HG03108 (cell line): Measurements from ENCODE around the gene RAB3GAP1.
"Not testable (repeated sequence)": the region's sequence is repeated elsewhere in the genome, so short reads cannot be mapped to it uniquely, and the experiment has no call there.

Experiments
- ATAC-seq: cut with Tn5 transposase; IDR thresholded peaks from one replicate; pipeline ENCODE4 v1.9.1; 2021; ENCODE audit warnings: moderate library complexity; ENCODE audit not compliant: unreplicated experiment

The RAB3GAP1 gene

GRCh38 chr2:135052042-135052876, at the start of gene RAB3GAP1:
Gene RAB3GAP1, plus strand, starts transcription at chr2:135052292. Its CDS starts 16 bp downstream, at chr2:135052308.
- peak; percentile 73 for ATAC-seq

- ATAC-seq = no peak
These were observed 49.3 kb upstream of the RAB3GAP1 start for GRCh38 chr2:135002836-135003235.

- ATAC-seq = peak; percentile 81
These were observed 47.9 kb upstream of the RAB3GAP1 start for GRCh38 chr2:135004005-135004746.

GRCh38 chr2:135005753-135006152, 46.3 kb upstream of the RAB3GAP1 start:
- ATAC-seq = no peak

GRCh38 chr2:135009339-135009738, 42.8 kb upstream of the RAB3GAP1 start:
- ATAC-seq = no peak

- ATAC-seq = no peak
These were observed 41.7 kb upstream of the RAB3GAP1 start for GRCh38 chr2:135010200-135010942.

GRCh38 chr2:135011633-135012032, 40.5 kb upstream of the RAB3GAP1 start:
- no peak for ATAC-seq

- no peak for ATAC-seq
These were observed 30.5 kb upstream of the RAB3GAP1 start for GRCh38 chr2:135021618-135022017.

GRCh38 chr2:135022952-135023880, 28.9 kb upstream of the RAB3GAP1 start:
- ATAC-seq = no peak

GRCh38 chr2:135023886-135024485, 28.1 kb upstream of the RAB3GAP1 start:
- ATAC-seq = no peak

GRCh38 chr2:135029481-135030134, 22.5 kb upstream of the RAB3GAP1 start:
- no peak for ATAC-seq

GRCh38 chr2:135030826-135031225, 21.3 kb upstream of the RAB3GAP1 start:
- ATAC-seq = no peak

GRCh38 chr2:135033216-135033615, 18.9 kb upstream of the RAB3GAP1 start:
- not testable (repeated sequence) for ATAC-seq

GRCh38 chr2:135037831-135038230, 14.3 kb upstream of the RAB3GAP1 start:
- ATAC-seq = no peak

GRCh38 chr2:135043345-135043744, 8.7 kb upstream of the RAB3GAP1 start:
- no peak for ATAC-seq

- ATAC-seq = no peak
These were observed 4.8 kb upstream of the RAB3GAP1 start, which contains the start of gene MAP3K19 for GRCh38 chr2:135047300-135047699. Gene MAP3K19, minus strand, starts transcription at chr2:135047447. Its CDS starts 22,800 bp downstream, at chr2:135024647.

GRCh38 chr2:135048122-135048521, 4.0 kb upstream of the RAB3GAP1 start:
- no peak for ATAC-seq

GRCh38 chr2:135050132-135050531, 2.0 kb upstream of the RAB3GAP1 start:
- no peak for ATAC-seq

GRCh38 chr2:135050684-135051083, 1.4 kb upstream of the RAB3GAP1 start:
- no peak for ATAC-seq
